Muscle of arm (tissue), 12 donors: ENCODE results near the gene EMC8. TPM values are rescaled to one million over a fixed set of nuclear protein-coding genes. Genes with fewer than 3 reads are reported as not detected.

Experiments used
- DNase-seq: peaks from one replicate; pipeline ENCODE4 v3.0.0-alpha.2; 2013
- polyA plus RNA-seq, 12 donors: library from polyadenylated mRNA; unstranded; fragments of 120-200 nt; gene quantifications; one replicate each; pipeline ENCODE4 v1.2.1, GENCODE V29; 2013; ENCODE audit not compliant: insufficient read length in 12 of 12

The EMC8 gene
- polyA plus RNA-seq, 12 donors = 15.3 to 31.5 (median 18.9) TPM; not detected in 1

DNA sequence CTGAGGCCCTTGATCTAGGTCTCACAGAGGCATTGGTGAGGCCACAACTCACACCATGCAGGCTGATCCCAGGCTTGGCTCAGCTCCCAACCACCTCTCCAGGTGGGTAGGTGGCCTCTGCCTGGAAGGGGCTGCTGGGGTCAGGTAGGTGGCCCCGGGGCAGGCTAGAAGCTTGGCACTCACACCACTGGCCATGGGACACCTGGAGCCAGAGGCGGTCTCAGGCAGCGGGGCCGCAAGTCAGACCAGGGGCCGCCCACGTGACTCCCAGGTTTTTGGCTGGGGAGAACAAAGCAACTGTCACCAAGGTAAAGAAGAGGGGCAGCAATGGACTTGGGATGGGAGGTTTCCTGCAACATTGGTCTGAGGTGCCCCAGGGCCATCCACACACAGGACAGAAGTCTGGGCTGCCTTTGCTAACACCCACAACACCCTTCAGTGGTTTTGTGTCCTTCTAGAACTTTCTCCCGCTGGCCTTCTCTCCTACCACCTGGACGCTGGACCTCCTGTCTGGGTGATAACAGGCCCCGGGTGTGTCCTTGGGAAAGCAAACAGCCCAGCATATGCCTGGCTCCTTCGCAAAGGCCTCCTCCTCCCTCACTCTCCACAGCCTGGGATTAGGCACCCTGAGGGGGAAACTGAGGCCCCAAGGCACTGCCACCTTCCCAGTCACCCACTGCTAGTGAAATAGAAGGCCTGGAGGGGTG lies 64.9 kb downstream of the EMC8 start:
- DNase-seq = no peak

DNA sequence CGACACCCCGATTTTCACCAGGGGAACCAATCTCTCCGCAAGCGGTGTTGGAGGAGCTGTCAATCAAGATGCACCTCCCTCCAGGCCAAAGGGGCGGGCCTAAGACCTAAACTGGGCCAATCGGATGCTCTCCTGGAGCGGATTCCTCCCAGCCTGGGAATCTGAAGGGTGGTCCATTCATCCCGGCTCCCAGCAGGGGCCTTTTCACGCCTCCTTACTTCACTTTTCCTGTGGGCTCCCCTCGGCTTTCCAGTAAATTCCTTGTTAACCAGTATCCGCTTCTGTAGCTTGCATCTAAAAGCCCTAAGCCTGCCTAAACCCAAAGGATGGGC lies 65.5 kb downstream of the EMC8 start:
- no peak for DNase-seq

DNA sequence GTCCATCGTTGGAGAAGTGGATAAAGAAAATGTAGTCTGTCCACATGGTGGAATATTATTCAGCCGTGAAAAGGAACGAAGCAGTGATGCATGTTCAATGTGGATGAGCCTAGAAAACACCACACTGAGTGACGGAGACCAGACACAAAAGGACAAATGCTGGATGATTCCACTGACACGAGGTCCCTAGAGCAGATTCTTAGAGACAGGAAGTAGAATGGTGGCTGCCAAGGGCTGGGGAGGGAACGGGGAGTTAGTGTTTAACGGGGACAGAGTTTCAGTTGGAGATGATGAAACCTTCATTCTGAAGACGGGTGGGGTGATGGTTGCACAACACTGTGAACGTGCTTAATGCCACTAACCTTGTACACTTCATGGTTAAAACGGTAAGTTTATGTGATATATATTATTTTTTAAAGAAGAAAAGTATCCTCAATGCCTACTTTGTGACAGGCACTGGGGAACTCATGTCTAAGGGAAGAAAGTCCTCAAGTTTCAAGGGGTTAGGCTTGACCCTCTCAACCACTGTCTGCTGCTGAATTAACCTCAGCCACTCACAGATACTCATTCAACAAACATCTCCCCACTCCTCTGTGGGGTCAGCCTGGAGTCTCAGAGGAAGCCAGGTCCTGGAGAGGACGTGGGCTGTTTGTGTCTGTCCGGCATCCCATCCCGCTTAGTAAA lies 66.0 kb downstream of the EMC8 start:
- DNase-seq = no peak

DNA sequence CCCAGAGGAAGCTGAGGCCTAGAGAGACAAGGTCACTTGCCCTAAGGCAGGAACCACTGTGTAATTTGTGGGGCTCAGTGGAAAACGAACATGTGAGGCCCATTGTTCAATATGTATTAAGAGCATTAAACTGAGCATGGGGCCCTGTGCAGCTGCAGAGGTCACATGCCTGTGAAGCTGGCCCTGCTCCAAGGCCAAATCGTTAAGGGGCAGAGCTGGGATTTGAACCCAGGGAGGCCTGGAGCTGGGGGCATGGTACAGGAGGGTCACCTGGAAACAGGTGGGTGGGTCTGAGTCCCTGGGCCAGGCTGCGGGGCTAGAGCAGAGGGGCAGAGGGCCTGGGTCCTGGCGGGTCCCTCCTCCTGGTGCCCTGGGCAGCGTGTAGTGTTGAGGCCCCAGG lies 68.2 kb downstream of the EMC8 start:
- no peak for DNase-seq

DNA sequence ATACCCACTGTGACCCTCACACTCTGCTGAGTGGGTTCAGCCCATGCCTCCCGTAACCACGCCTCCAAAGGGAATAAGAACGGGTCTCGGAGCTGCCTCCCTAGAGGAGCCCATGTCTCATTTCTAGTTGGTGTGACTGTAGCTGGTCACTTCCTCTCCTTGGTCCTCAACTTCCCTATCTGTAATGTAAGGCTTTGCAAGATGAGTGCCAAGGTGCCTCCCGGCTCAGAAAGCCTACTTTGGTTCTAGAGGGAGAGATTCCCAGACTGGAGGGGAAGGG lies 69.2 kb downstream of the EMC8 start:
- no peak for DNase-seq

DNA sequence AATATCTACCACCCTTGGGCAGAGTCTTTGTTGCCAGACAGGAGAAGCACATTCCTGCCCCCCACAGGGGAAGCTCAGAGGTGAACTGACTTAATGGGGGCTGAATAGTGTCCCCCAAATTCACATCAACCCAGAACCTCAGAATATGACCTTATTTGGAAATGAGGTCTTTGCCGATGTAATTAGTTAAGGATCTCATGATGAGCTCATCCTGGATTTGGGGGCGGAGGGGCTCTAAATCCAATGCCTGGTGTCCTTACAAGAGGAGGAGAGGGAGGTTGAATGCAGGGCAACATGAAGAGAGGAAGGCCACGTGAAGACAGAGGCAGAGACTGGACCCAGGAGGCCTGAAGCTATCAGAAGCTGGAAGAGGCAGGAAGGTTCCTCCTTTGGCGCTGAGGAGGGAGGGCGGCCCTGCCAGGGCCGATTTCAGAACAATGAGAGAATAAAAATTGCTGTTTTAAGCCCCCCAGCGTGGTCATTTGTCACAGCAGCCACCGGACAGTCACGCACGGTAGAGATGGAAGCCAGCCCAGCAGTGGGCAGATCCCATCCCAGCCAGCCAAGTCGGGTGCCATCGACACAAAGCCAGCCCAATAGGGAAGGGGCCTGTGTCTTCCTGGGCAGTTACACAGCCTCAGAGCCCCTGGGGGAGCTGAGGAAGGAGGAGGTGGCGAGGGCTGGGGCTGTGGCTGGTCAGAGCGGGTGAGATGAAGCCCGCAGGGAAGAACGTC lies 69.7 kb downstream of the EMC8 start:
- no peak for DNase-seq

DNA sequence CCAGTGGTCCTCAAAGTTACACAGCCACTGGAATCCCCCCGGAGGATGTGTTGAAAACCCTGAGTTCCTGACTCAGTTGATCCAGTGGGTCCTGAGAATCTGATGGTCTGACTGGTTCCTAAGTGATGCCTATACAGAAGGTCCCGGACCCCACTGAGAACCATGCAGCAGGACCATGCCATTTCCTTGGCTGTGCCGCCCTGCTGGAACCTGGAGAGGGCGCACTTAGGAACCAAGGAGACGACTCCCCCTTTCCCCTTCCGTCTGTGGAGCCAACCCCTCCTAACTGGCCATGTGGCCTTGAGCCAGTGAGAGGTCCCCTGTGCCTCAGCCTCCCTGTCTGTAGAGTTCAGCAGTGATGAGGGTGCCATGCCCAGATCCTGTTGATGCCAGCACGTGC lies 70.5 kb downstream of the EMC8 start:
- no peak for DNase-seq

Other genes with a start within 250 kb of the EMC8 start
- gene GSE1, start 186.2 kb downstream of the EMC8 start, polyA plus RNA-seq = 100 to 1,000 TPM in 1 of 12 donors, 10 to 100 TPM in 10, not detected in 1; 35.4 to 106 (median 53.9) TPM
- 10 to 100 TPM in 8 of 12 donors, 1 to 10 TPM in 3, not detected in 1; 6.4 to 16.5 (median 10.6) TPM for gene GINS2, start 110.6 kb downstream of the EMC8 start, polyA plus RNA-seq
- gene C16orf74, start 48.4 kb downstream of the EMC8 start, polyA plus RNA-seq = 10 to 100 TPM in 1 of 12 donors, 1 to 10 TPM in 4, under 1 TPM in 5, not detected in 2; 0.48 to 10.1 (median 1.1) TPM
- gene COX4I1, start 151 bp upstream of the EMC8 start, polyA plus RNA-seq = 100 to 1,000 TPM in 11 of 12 donors, not detected in 1; 296 to 370 (median 354) TPM
- gene IRF8, start 99.6 kb upstream of the EMC8 start, polyA plus RNA-seq = 10 to 100 TPM in 2 of 12 donors, 1 to 10 TPM in 9, not detected in 1; 3.8 to 30.9 (median 5.8) TPM